Measurements from ENCODE around the gene CHTF8.
A peak's percentile ranks its signal among the peaks of the same experiment; 100 is the strongest.

Gene CHTF8

GRCh38 chr16:69123910-69124309 lies 8.5 kb downstream of the CHTF8 start:
- H3K4me3 ChIP-seq (ENCODE audit: low read length), result no peak overlapping the region
- no peak for DNase-seq (ENCODE audit: low read depth)
- peak; percentile 68 for TF ChIP-seq CTCF (conservative IDR thresholded peaks at IDR 0.05; ENCODE audit: low read depth, low read length)

- no peak overlapping the region for H3K4me3 ChIP-seq (ENCODE audit: low read length)
- TF ChIP-seq CTCF (conservative IDR thresholded peaks at IDR 0.05; ENCODE audit: low read depth, low read length), result no peak
Observed at GRCh38 chr16:69120096-69120664, 12.2 kb downstream of the CHTF8 start.

GRCh38 chr16:69119536-69119935 lies 12.9 kb downstream of the CHTF8 start:
- no peak for TF ChIP-seq CTCF (conservative IDR thresholded peaks at IDR 0.05; ENCODE audit: low read depth, low read length)

More at GRCh38 chr16:69120096-69120664, 12.2 kb downstream of the CHTF8 start:
- no peak for DNase-seq (ENCODE audit: low read depth)

GRCh38 chr16:69118994-69119393 lies 13.4 kb downstream of the CHTF8 start:
- TF ChIP-seq CTCF (conservative IDR thresholded peaks at IDR 0.05; ENCODE audit: low read depth, low read length), result no peak
- DNase-seq (ENCODE audit: low read depth), result no peak
- no peak overlapping the region for H3K4me3 ChIP-seq (ENCODE audit: low read length)

More at GRCh38 chr16:69119536-69119935, 12.9 kb downstream of the CHTF8 start:
- H3K4me3 ChIP-seq (ENCODE audit: low read length), result no peak overlapping the region
- no peak for DNase-seq (ENCODE audit: low read depth)

GRCh38 chr16:69118468-69118867 lies 13.9 kb downstream of the CHTF8 start:
- DNase-seq (ENCODE audit: low read depth), result no peak
- no peak overlapping the region for H3K4me3 ChIP-seq (ENCODE audit: low read length)
- TF ChIP-seq CTCF (conservative IDR thresholded peaks at IDR 0.05; ENCODE audit: low read depth, low read length), result no peak

- TF ChIP-seq CTCF (conservative IDR thresholded peaks at IDR 0.05; ENCODE audit: low read depth, low read length), result no peak
- H3K4me3 ChIP-seq (ENCODE audit: low read length), result no peak overlapping the region
- no peak for DNase-seq (ENCODE audit: low read depth)
Observed at GRCh38 chr16:69116906-69117305, 15.5 kb downstream of the CHTF8 start.

GRCh38 chr16:69116256-69116875 lies 16.0 kb downstream of the CHTF8 start:
- DNase-seq (ENCODE audit: low read depth), result no peak
- no peak for TF ChIP-seq CTCF (conservative IDR thresholded peaks at IDR 0.05; ENCODE audit: low read depth, low read length)
- H3K4me3 ChIP-seq (ENCODE audit: low read length), result no peak overlapping the region
